ENCODE results near the gene GTF2I.

GTF2I gene

DNA sequence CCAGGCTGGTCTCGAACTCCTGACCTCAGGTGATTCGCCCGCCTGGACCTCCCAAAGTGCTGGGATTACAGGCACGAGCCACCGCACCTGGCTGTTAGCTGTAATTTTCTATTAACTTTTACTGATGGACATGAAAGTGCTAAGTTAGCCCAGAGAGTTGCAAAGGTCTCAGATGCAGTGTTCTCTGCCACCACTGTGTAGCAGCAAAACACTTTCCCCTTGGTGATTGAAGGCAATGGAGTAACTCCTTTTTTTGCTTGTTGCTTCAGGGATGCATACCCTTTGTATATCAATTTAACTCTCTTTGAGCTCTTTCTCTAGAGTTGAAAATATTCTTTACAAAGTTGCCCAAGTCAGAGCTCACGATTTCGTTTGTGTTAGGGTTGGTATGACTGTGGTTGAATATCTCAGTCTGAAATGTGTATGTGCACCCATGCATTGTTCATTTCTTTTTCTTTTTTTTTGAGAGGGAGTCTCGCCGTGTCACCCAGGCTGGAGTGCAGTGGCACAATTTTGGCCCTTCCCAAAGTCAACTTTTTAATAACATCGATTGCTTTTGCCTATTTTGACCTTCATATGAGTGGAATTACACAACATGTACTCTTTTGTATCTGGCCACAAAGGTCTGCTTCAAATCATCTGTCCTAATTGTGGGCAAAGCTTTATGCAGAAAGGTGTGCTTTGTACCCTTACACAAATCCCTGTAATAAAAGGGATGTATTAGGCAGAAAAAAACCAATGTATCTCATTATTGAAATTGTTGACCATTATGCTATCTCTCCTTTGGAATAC, 52.6 kb downstream of the GTF2I start:
- POLR2A ChIA-PET, result no interaction called here
- no peaks in the 10 kb centered on the region for H3K27me3 ChIP-seq (replicated peaks in 2 of 5; ENCODE audit: control insufficient read depth in 4 of 5, insufficient read depth in 5 of 5, low read length in 4 of 5)
- peak; percentile 4 to 20 (median 17) for DNase-seq

DNA sequence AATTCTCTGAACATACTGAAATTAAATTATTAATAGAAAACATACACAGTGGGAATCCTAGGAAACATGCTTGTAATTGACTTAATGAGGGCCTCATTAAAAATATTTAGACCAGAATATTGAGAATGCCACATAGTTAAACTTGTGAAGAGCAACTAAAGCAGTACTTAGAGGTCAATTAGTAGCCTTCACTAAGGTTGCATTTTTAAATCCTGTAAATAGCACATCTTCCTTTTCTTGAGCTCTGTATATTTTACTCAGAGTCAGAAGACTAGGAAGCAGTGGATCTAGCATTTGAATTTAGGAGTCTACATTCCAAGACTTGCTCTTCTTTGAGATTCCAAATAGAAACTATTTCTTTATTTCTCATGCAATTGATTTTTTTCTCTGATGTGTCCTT, 56.0 kb downstream of the GTF2I start:
- DNase-seq, result no peak
- Histone ChIP-seq H3K36me3 (ENCODE audit: control insufficient read depth in 4 of 4, insufficient read depth in 4 of 4, low read length in 3 of 4) (peaks cover 21 to 88% (median 60%) of the 10 kb centered on the region in 4 experiments), H3K27ac (ENCODE audit: insufficient read depth in 1 of 2, low read depth in 1 of 2, low read length in 2 of 2, poor library complexity in 1 of 2, severe bottlenecking in 2 of 2) (no peak overlapping the region), H3K4me3 (ENCODE audit: control insufficient read depth in 1 of 7, extremely low read depth in 1 of 7, insufficient read depth in 4 of 7, low read depth in 2 of 7, low read length in 6 of 7) (no peak overlapping the region), H3K9me3 (ENCODE audit: control extremely low read depth in 1 of 5, control insufficient read depth in 4 of 5, insufficient read depth in 2 of 5, low read depth in 1 of 5, low read length in 4 of 5) (peaks cover 3 to 10% (median 4%) of the 10 kb centered on the region in 5 experiments), H3K27me3 (replicated peaks in 2 of 5; ENCODE audit: control insufficient read depth in 4 of 5, insufficient read depth in 5 of 5, low read length in 4 of 5) (no peaks in the 10 kb centered on the region), H3K4me1 (ENCODE audit: control extremely low read depth in 1 of 4, control insufficient read depth in 4 of 4, insufficient read depth in 4 of 4, low read length in 3 of 4) (no peaks in the 10 kb centered on the region)
- CTCF ChIA-PET, result interaction anchor here (1.1 kb wide), 1 partner anchor 9 kb away, joined by 4 read pairs; no protein-coding TSS in a partner anchor
- POLR2A ChIA-PET, result no interaction called here

More for the DNA sequence above, 52.6 kb downstream of the GTF2I start:
- Histone ChIP-seq H3K4me3 (ENCODE audit: control insufficient read depth in 1 of 7, extremely low read depth in 1 of 7, insufficient read depth in 4 of 7, low read depth in 2 of 7, low read length in 6 of 7) (no peak overlapping the region), H3K27ac (ENCODE audit: insufficient read depth in 1 of 2, low read depth in 1 of 2, low read length in 2 of 2, poor library complexity in 1 of 2, severe bottlenecking in 2 of 2) (no peak overlapping the region), H3K4me1 (ENCODE audit: control extremely low read depth in 1 of 4, control insufficient read depth in 4 of 4, insufficient read depth in 4 of 4, low read length in 3 of 4) (no peaks in the 10 kb centered on the region), H3K9me3 (ENCODE audit: control extremely low read depth in 1 of 5, control insufficient read depth in 4 of 5, insufficient read depth in 2 of 5, low read depth in 1 of 5, low read length in 4 of 5) (peaks cover 3 to 10% (median 4%) of the 10 kb centered on the region in 5 experiments), H3K36me3 (ENCODE audit: control insufficient read depth in 4 of 4, insufficient read depth in 4 of 4, low read length in 3 of 4) (peaks cover 28 to 96% (median 60%) of the 10 kb centered on the region in 4 experiments)
- 100% methylated on average over 8 of the region's 10 CpGs for WGBS (ENCODE audit: insufficient coverage)
- CTCF ChIA-PET, result interaction anchor here (0.9 to 1.2 kb wide), 3 partner anchors 10 to 27 kb away, joined by 3 to 9 read pairs (median 4); no protein-coding TSS in a partner anchor

GRCh38 chr7:74717889-74718288, 60.4 kb downstream of the GTF2I start:
- DNase-seq, result no peak
- ChIA-PET POLR2A (no interaction called here), CTCF (no interaction called here)
- H3K36me3 ChIP-seq (ENCODE audit: control insufficient read depth in 4 of 4, insufficient read depth in 4 of 4, low read length in 3 of 4), result peaks cover 23 to 82% (median 47%) of the 10 kb centered on the region in 4 experiments
- H3K4me3 ChIP-seq (ENCODE audit: control insufficient read depth in 1 of 7, extremely low read depth in 1 of 7, insufficient read depth in 4 of 7, low read depth in 2 of 7, low read length in 6 of 7), result no peak overlapping the region
- 90% methylated on average over 8 of the region's 9 CpGs for WGBS (ENCODE audit: insufficient coverage)
- no peak overlapping the region for H3K27ac ChIP-seq (ENCODE audit: insufficient read depth in 1 of 2, low read depth in 1 of 2, low read length in 2 of 2, poor library complexity in 1 of 2, severe bottlenecking in 2 of 2)
- H3K9me3 ChIP-seq (ENCODE audit: control extremely low read depth in 1 of 5, control insufficient read depth in 4 of 5, insufficient read depth in 2 of 5, low read depth in 1 of 5, low read length in 4 of 5), result peaks cover 0 to 4% (median 3%) of the 10 kb centered on the region in 5 experiments
- no peaks in the 10 kb centered on the region for H3K4me1 ChIP-seq (ENCODE audit: control extremely low read depth in 1 of 4, control insufficient read depth in 4 of 4, insufficient read depth in 4 of 4, low read length in 3 of 4)
- no peaks in the 10 kb centered on the region for H3K27me3 ChIP-seq (replicated peaks in 2 of 5; ENCODE audit: control insufficient read depth in 4 of 5, insufficient read depth in 5 of 5, low read length in 4 of 5)

GRCh38 chr7:74718336-74718735, 60.8 kb downstream of the GTF2I start:
- H3K9me3 ChIP-seq (ENCODE audit: control extremely low read depth in 1 of 5, control insufficient read depth in 4 of 5, insufficient read depth in 2 of 5, low read depth in 1 of 5, low read length in 4 of 5), result peaks cover 0 to 4% (median 1%) of the 10 kb centered on the region in 5 experiments
- H3K4me1 ChIP-seq (ENCODE audit: control extremely low read depth in 1 of 4, control insufficient read depth in 4 of 4, insufficient read depth in 4 of 4, low read length in 3 of 4), result no peaks in the 10 kb centered on the region
- H3K4me3 ChIP-seq (ENCODE audit: control insufficient read depth in 1 of 7, extremely low read depth in 1 of 7, insufficient read depth in 4 of 7, low read depth in 2 of 7, low read length in 6 of 7), result no peak overlapping the region
- CTCF ChIA-PET, result no interaction called here
- DNase-seq, result no peak
- no peak overlapping the region for H3K27ac ChIP-seq (ENCODE audit: insufficient read depth in 1 of 2, low read depth in 1 of 2, low read length in 2 of 2, poor library complexity in 1 of 2, severe bottlenecking in 2 of 2)
- H3K27me3 ChIP-seq (replicated peaks in 2 of 5; ENCODE audit: control insufficient read depth in 4 of 5, insufficient read depth in 5 of 5, low read length in 4 of 5), result no peaks in the 10 kb centered on the region
- POLR2A ChIA-PET, result no interaction called here
- H3K36me3 ChIP-seq (ENCODE audit: control insufficient read depth in 4 of 4, insufficient read depth in 4 of 4, low read length in 3 of 4), result peaks cover 23 to 78% (median 46%) of the 10 kb centered on the region in 4 experiments
- no CpG with 5 or more reads among the region's 1 CpG for WGBS (ENCODE audit: insufficient coverage)

DNA sequence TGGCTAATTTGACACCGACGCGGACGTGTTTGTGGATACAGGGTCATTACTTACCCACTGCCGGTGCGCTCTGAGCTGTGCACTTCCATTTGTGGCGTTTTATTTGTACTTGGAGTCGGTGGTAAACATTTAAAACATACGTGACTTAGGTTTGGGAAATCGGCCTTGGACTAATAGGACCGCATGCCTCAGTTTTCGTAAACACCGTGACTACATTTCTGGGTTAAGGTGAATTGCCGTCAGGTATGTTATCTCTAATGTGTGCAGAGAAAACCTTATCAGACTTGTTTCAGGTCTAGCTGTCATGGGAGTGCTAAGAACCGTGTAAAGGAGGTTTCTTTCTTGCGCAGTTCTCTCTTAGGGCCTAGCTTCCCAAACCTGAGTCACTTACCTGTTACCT, 64.6 kb downstream of the GTF2I start:
- Histone ChIP-seq H3K27ac (ENCODE audit: insufficient read depth in 1 of 2, low read depth in 1 of 2, low read length in 2 of 2, poor library complexity in 1 of 2, severe bottlenecking in 2 of 2) (no peak overlapping the region), H3K36me3 (ENCODE audit: control insufficient read depth in 4 of 4, insufficient read depth in 4 of 4, low read length in 3 of 4) (peaks cover 15 to 54% (median 42%) of the 10 kb centered on the region in 4 experiments), H3K27me3 (replicated peaks in 2 of 5; ENCODE audit: control insufficient read depth in 4 of 5, insufficient read depth in 5 of 5, low read length in 4 of 5) (no peaks in the 10 kb centered on the region), H3K4me3 (ENCODE audit: control insufficient read depth in 1 of 7, extremely low read depth in 1 of 7, insufficient read depth in 4 of 7, low read depth in 2 of 7, low read length in 6 of 7) (no peak overlapping the region), H3K9me3 (ENCODE audit: control extremely low read depth in 1 of 5, control insufficient read depth in 4 of 5, insufficient read depth in 2 of 5, low read depth in 1 of 5, low read length in 4 of 5) (no peaks in the 10 kb centered on the region), H3K4me1 (ENCODE audit: control extremely low read depth in 1 of 4, control insufficient read depth in 4 of 4, insufficient read depth in 4 of 4, low read length in 3 of 4) (no peaks in the 10 kb centered on the region)
- ChIA-PET POLR2A (no interaction called here), CTCF (no interaction called here)
- WGBS (ENCODE audit: insufficient coverage), result 95% methylated on average over 14 of the region's 16 CpGs
- DNase-seq, result no peak

GRCh38 chr7:74725840-74726239, 68.3 kb downstream of the GTF2I start:
- Histone ChIP-seq H3K27ac (ENCODE audit: insufficient read depth in 1 of 2, low read depth in 1 of 2, low read length in 2 of 2, poor library complexity in 1 of 2, severe bottlenecking in 2 of 2) (no peak overlapping the region), H3K27me3 (replicated peaks in 2 of 5; ENCODE audit: control insufficient read depth in 4 of 5, insufficient read depth in 5 of 5, low read length in 4 of 5) (no peaks in the 10 kb centered on the region), H3K4me3 (ENCODE audit: control insufficient read depth in 1 of 7, extremely low read depth in 1 of 7, insufficient read depth in 4 of 7, low read depth in 2 of 7, low read length in 6 of 7) (no peak overlapping the region), H3K9me3 (ENCODE audit: control extremely low read depth in 1 of 5, control insufficient read depth in 4 of 5, insufficient read depth in 2 of 5, low read depth in 1 of 5, low read length in 4 of 5) (no peaks in the 10 kb centered on the region), H3K4me1 (ENCODE audit: control extremely low read depth in 1 of 4, control insufficient read depth in 4 of 4, insufficient read depth in 4 of 4, low read length in 3 of 4) (no peaks in the 10 kb centered on the region), H3K36me3 (ENCODE audit: control insufficient read depth in 4 of 4, insufficient read depth in 4 of 4, low read length in 3 of 4) (peaks cover 9 to 32% (median 24%) of the 10 kb centered on the region in 4 experiments)
- ChIA-PET CTCF (no interaction called here), POLR2A (no interaction called here)
- DNase-seq, result no peak
- no CpG with 5 or more reads among the region's 1 CpG for WGBS (ENCODE audit: insufficient coverage)

DNA sequence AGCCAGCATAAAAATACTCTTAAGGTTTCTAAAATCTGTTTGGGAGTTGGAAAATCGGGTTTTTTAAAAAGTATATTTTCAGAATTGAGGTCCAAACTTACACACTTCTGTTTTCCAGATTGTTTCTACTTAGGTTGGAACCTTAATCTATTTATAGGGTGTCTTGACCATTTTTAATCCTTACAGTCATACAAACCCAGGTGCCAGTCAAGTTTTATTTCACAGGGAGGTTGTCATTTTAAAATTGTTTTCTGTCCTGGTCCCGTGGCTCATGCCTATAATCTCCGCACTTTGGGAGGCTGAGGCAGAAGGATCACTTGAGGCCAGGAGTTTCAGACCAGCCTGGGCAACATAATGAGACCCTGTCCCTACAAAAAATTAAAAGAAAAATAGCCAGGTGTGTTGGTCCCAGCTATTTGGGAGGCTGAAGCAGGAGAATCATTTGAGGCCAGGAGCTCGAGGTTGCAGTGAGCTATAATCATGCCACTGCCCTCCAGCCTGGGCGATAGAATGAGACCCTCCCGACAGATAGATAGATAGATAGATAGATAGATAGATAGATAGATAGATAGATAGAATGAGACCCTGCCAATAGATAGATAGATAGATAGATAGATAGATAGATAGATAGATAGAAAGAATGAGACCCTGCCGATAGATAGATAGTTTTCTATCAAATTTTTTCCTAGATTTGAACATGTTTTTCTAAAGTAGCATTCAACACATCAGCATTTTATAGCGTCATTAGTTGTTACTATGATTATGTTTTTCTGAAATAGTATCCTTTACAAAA, 69.0 kb downstream of the GTF2I start:
- Histone ChIP-seq H3K4me3 (ENCODE audit: control insufficient read depth in 1 of 7, extremely low read depth in 1 of 7, insufficient read depth in 4 of 7, low read depth in 2 of 7, low read length in 6 of 7) (no peak overlapping the region), H3K9me3 (ENCODE audit: control extremely low read depth in 1 of 5, control insufficient read depth in 4 of 5, insufficient read depth in 2 of 5, low read depth in 1 of 5, low read length in 4 of 5) (no peaks in the 10 kb centered on the region), H3K4me1 (ENCODE audit: control extremely low read depth in 1 of 4, control insufficient read depth in 4 of 4, insufficient read depth in 4 of 4, low read length in 3 of 4) (no peaks in the 10 kb centered on the region), H3K27ac (ENCODE audit: insufficient read depth in 1 of 2, low read depth in 1 of 2, low read length in 2 of 2, poor library complexity in 1 of 2, severe bottlenecking in 2 of 2) (no peak overlapping the region), H3K27me3 (replicated peaks in 2 of 5; ENCODE audit: control insufficient read depth in 4 of 5, insufficient read depth in 5 of 5, low read length in 4 of 5) (no peaks in the 10 kb centered on the region), H3K36me3 (ENCODE audit: control insufficient read depth in 4 of 4, insufficient read depth in 4 of 4, low read length in 3 of 4) (peaks cover 9 to 32% (median 21%) of the 10 kb centered on the region in 4 experiments)
- POLR2A ChIA-PET, result no interaction called here
- DNase-seq, result no peak
- CTCF ChIA-PET, result no interaction called here
- WGBS (ENCODE audit: insufficient coverage), result 100% methylated on average over 3 of the region's 8 CpGs

Measured in common myeloid progenitor, CD34-positive (primary cell).